NOMO-1 (cell line): ENCODE measurements around the gene SLPI.

ENCODE experiments used
- DNase-seq, 2 experiments: peaks; one replicate each; lab custom pipeline; 2025; ENCODE audit not compliant: unreplicated experiment in 2 of 2; lab: John Stamatoyannopoulos, UW

The SLPI gene

DNA sequence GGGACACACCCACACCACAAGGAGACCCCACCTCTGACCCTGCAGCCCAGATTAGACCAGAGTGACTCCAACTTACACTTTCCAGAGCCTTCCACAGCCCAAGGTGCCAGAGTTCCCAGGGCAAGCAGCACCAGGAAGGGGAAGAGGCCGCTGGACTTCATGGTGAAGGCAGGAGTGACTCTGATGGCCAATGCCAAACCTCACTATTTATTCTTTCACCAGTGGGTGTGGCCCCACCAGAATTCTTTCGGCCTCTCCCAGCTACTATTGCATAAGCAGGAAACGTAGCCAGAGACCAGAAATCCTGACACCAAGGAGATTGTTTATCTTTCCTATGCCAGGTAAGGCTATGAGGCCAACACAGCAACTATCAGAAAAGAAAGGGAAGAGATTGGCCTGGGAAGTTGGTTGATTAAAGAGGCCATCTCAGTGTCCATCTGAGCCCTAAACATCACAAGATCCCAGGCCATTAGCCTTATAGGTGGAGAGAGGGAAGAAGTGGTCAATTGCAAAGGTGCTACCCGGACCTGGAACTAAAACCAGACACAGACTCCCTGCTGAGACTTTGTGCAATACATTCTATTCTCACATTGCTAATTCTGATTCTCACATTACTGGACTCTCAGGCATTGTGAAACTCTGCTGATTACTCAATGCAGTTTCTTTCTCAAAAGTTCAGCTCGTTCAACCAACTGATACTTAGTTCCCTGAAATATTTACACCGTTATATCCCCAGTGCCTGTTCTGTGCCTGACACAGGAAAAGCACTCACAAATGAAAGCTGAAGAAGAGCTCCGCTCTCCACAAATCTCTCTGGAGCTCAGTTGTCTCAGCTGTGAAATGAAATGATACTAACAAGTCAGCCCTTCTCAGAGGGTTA lies at the start of gene SLPI:
TSS of gene SLPI (minus strand) at position 182 of the 880 bp plus-strand sequence. CDS start at position 161, 21 bp downstream.
- peak; percentile 40 to 94 for DNase-seq

DNA sequence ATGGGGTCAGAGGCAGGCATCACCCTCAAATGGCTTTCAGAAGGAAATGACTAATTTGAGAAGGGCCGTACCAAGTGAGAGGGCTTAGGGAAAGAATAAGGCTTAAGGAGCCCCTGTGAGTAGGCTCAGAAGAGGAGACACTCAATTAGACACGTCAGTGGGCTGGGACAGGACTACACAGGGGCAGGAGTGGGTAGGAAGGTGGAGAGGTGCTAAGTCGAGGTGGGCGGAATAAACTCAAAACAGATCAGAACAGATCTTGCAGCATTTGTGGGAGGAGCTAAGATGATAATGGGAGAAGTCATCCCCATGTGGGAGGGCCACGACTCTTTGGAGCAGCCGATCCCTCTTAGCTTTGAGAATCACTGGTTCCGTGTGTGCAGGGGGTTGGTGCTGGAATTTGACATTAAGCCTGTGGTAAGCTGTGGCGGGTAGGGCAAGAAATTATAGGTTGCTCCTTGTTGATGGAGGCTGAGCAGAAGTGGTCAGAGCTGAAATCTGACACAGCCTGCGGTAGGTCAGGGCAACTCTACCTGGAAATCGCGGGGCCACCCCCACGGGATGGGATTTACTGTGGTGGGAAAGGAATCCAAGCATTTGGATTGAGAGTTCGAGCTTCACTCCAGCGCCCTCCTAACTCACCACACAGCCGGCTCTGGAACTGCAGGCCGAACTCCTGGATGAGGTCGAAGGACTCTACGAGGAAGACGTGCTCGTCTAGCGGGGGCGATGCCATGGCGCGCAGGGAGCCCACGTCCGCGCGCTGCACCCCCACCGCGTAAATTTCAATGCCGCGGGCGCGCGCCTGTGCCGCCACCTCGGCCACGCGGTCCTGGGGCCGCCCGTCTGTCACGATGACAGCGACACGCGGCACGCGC lies 49.5 kb upstream of the SLPI start:
- DNase-seq = no peak

GRCh38 chr20:45301824-45302271 lies 47.5 kb upstream of the SLPI start:
- no peak for DNase-seq

- no peak for DNase-seq
These were observed 46.6 kb upstream of the SLPI start for GRCh38 chr20:45300961-45301360.

DNA sequence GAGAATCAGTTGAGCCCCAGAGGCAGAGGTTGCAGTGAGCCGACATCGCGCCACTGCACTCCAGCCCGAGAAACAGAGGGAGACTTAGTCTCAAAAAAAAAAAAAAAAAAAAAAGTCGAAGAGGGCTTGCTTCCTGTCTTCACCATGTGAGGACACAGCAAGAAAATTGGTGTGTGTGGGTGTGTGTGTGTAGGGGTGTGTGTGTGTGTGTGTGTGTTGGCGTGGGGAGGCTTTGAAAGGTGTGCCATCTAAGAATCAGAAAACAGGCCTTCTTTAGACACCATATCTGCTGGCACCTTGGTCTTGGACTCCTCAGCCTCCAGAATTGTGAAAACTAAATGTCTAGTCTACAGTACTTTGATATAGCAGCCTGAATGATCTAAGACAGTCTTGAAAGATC lies 45.4 kb upstream of the SLPI start:
- no peak for DNase-seq

DNA sequence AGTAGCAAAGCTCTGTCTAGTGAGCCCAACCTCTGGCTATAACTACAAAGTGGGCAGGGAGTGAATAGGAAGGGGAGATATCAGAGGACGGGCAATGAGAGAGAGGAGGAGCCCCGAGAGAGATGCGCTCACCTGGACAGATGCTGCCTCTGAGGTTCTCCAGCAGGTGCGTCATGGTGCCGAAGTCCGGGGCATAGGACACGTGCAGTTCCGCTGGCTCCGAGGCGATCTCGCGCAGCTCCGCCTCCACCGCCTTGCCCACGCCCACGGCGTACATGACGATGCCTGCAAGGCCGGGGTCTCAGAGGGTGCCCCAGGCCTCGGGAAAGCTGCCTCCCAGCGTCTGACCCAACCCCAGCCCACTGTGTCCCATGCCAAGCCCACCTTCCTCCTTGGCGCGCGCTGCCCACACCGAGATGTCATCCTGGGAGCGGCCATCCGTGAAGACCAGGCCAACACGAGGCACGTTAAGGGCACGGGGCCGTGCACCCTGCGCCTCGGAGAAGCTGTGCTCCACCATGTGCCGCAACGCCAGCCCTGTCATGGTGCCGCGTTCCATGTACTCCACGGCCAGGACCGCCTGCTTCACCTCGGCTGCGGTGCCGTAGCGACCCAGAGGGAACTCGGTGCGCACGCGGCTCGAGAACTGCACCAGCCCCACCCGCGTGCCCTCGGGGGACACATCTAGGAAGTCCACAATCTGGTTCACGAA lies 43.6 kb upstream of the SLPI start:
- DNase-seq = no peak

DNA sequence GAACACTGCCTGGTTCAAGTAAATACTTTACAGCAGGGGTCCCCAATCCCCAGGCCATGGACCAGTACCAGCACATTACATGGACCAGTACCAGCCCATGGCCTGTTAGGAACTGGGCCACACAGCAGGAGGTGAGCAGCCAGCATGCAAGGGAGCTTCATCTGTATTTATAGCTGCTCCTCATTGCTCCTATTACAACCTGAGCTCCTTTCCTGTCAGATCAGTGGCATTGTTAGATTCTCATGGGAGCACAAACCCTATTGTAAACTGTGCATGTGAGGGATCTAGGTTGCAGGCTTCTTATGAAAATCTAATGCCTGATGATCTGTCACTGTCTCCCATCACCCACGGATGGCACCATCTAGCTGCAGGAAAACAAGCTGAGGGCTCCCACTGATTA lies 40.3 kb upstream of the SLPI start:
- DNase-seq = no peak

- no peak for DNase-seq
These were observed 39.6 kb upstream of the SLPI start for GRCh38 chr20:45294003-45294368.

GRCh38 chr20:45293041-45294002 lies 39.0 kb upstream of the SLPI start:
- DNase-seq = peak; percentile 80 to 85

DNA sequence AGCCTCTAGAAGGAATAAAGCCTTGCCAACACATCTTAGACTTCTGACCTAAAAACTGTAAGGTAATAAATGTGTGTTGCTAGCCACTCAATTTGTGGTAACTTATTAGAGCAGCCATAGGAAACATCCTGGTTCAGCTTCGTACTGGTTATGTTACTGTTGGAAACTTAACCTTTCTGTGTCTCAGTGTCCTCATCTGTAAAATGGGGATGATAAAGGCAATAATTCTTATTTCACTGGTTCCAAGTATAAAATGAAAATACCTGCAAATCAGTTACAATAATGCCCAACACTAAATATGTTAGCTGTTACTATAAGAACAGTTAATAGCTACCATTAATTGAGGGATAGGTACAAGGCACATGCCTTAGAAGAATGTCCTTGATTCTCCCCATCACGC lies 38.0 kb upstream of the SLPI start:
- no peak for DNase-seq

DNA sequence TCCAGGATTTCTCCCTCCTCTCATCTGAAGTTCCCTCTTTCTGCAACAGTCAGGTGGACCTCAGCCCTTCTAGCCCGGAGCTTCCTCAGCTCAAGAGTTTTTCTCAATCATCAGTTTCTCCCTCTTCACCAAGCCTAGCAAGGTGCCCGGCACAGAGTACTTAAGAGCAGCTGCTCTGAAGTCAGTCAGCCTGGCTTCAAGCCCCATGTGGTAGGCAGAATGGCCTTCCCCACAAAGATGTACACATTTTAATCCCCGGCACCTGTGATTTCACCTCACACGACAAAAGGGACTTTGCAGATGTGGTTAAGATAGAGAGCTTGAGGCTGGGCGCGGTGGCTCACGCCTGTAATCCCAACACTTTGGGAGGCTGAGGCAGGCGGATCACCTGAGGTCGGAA lies 37.2 kb upstream of the SLPI start:
- no peak for DNase-seq

DNA sequence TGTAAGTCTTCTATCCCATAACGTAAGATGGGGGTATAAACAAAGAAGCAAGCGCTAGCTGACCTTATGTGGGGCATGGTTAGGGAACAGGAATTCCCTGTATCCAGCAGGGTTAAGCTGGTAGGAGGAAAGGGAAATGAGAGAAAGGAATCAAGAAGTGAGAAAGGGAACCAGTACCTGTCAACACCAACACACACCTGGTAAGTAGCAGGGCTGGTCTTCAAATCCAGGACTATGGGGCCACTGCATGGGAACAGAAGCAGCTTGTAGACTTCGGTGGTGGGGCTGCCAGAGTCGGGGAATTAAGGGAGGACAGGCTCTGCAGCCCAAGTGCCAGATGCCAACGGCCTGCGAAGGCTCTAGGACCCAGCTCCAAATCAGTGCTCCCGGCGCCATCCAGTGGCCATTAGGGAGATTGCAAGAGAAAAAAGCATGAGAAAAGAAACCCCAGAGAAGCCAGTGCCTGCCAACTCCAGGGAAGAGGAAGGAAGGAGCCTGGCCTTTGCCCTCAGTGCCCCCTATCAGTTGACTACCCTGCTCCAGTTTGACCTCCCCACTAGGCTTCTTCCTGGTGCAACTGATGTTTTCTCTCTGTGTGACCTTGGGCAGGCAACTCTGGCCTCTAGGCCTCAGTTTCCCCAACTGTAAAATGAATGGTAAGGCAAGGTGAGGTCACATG lies 36.5 kb upstream of the SLPI start:
- DNase-seq = peak; percentile 72 to 80

DNA sequence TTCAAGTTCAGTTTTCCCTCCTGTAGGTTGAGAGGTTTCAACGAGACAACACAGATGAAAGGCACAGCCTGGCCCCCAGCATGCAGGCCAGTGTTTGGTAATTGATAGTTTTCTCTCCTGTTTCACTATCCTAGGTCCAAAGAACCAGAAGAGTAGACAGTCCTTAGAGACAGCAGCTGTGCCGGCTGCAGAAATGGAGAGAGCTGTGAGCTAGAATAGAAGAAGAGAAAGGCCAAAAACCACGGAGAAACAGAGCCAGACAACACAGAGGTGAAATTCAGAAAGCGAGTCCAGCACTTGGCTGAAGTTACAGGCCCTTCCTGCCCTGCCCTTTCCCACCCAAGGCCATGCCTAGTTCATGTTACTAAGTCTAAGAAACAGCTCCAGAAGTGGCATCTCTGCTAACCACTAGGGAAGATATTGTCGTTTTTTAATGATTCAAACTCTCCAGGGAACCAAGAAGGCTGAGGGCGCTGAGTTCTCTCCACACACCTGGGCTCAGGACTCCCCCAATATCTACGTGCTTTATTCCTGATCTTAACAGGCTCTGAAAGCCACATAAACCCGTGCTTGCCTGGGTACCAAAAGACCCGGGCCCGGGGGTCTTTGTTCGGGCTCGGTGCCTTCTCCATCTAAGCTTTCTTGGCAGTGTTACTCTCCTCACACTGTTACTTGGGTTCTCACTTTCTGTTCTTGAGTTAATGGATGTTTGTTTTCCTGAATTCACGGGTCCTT lies 35.7 kb upstream of the SLPI start:
- no peak for DNase-seq

- DNase-seq = no peak
These were observed 34.5 kb upstream of the SLPI start for GRCh38 chr20:45288860-45289259.

DNA sequence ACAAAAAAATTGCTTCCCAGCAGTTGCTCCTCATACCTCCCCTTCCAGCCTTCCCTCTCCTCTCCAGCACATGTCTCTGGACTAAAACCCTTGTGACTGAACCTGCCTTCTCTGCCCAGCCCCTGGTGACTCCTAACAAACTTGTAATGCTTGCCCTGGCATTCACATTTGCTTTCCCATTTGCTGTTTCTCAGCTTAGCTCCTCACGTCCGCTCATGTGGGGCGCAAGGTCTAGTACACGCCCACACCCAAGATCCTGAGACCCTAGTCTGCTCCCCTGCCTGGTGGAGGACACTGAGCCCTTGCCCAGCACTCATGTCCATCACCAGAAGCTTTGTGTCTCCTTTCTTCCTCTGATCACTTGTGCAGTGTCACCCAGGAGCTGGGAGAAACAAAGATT lies 34.0 kb upstream of the SLPI start:
- DNase-seq = no peak

DNA sequence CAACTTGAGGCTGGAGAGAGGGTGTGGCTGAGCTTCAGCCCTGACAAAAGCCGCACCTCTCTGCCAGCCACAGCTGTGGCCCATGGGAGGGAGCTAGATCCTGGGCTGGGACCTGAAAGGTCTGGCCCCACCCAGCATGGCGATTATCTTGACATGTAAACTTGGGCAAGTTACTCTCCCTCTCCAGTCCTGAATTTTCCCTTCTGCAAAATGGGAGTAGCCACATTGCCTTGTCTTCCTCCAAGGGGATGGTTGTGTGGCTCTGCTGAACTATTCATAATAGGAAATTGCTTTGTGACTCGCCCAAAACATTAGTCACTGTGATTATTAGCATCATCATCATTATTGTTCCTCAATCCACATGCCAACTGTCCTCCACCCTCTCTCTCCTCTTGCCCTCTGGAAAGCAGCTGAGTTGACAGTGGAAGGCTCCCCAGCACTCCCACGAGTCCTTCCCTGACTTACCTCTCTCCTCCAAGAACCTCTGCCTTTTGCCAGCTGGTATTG lies 29.2 kb upstream of the SLPI start:
- no peak for DNase-seq

- DNase-seq = no peak
These were observed 28.6 kb upstream of the SLPI start for GRCh38 chr20:45282700-45283550.

- no peak for DNase-seq
These were observed 25.6 kb upstream of the SLPI start for GRCh38 chr20:45279992-45280391.
